Activated CD4-positive, alpha-beta T cell treated with anti-CD3 and anti-CD28 coated beads for 48 hours (primary cell): ENCODE measurements around the gene USP6NL.

Experiments used
- DNase-seq: peaks from one replicate; pipeline ENCODE4 v3.0.0-alpha.2; 2020

USP6NL gene

DNA sequence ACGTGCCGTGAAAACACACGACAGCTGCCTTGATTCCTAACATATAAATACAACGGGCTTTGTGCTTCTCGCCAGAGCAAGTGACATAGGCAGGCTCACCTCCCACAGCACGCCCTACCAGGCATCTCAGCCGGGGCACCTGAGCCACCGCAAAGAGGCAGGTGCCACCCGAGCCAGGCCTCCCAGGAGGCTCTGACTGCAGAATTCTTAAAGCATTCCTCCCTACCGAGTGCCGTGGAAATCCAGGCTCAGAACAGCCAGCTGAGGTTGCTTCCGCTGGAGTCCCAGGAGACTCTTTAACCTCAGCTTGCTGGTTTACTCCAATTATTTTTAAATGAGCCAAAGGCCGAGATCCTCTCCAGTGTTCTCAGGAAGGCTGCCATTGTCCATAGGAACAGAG, 206.5 kb downstream of the USP6NL start:
- DNase-seq: no peak
